HepG2 (cell line): ENCODE measurements around the gene CHRNA7. TPM values are rescaled to one million over a fixed set of nuclear protein-coding genes. Genes with fewer than 3 reads are reported as not detected.

Source experiments
- ATAC-seq: fragments of 200-7000 bp; cut with Tn5 transposase; 3 replicates; pipeline ENCODE4 v1.9.1; 2020; ENCODE audit warnings: mild to moderate bottlenecking, moderate library complexity
- BruUV-seq: library from RNA; stranded (reverse); fragments of 400-500 nt; replicated peaks from 2 replicates; lab custom pipeline; 2021; lab: Mats Ljungman, UMichigan
- CTCF ChIA-PET: fragments of 300-600 bp; formaldehyde crosslinking; extraction: SDS; loops from one replicate; lab custom pipeline; 2021; ENCODE audit warnings: low total read pairs, inconsistent platforms, low intra/inter-chr PET ratio; lab: Yijun Ruan, JAX
- POLR2A ChIA-PET: fragments of 350-600 bp; sonication (Branson Sonifier 250); formaldehyde crosslinking; loops from one replicate; lab custom pipeline; 2020; ENCODE audit warnings: antibody characterized with exemption, inconsistent platforms; lab: Yijun Ruan, JAX
- DNase-seq: peaks from one replicate; pipeline ENCODE4 v3.0.0-alpha.2; 2015; ENCODE audit warnings: low spot score
- FAIRE-seq: peaks from 3 replicates; lab custom pipeline; 2011; peaks lifted over from hg19 to GRCh38; lab: Jason Lieb, UNC
- H2AFZ ChIP-seq: one replicate; pipeline ENCODE4 v1.6.1; 2011; ENCODE audit warnings: low read length, inconsistent platforms
- H3K27ac ChIP-seq: fragments of 300-600 bp; 3 replicates; pipeline ENCODE4 v1.8.0; 2011; ENCODE audit warnings: mixed run types, mild to moderate bottlenecking, mixed read lengths, low read length, inconsistent platforms; ENCODE audit not compliant: insufficient read depth; ENCODE audit errors: extremely low read length
- H3K27me3 ChIP-seq, 2 experiments: fragments of 200-600 bp in 1 of 2; 2 replicates in 1 of 2; 3 replicates in 1 of 2; pipeline versions ENCODE4 v1.6.0 to v1.8.0; 2011; ENCODE audit warnings: low read length in 2 of 2, mild to moderate bottlenecking in 2 of 2, moderate library complexity in 2 of 2, inconsistent platforms in 1 of 2; ENCODE audit not compliant: insufficient read depth in 2 of 2, control insufficient read depth in 1 of 2
- H3K36me3 ChIP-seq, 2 experiments: fragments of 200-600 bp in 1 of 2; replicated peaks in 1 of 2; 2 replicates in 1 of 2; 3 replicates in 1 of 2; pipeline versions ENCODE4 v1.5.1 to v1.8.0; 2011; ENCODE audit warnings: low read length in 2 of 2, inconsistent platforms in 1 of 2; ENCODE audit not compliant: insufficient read depth in 2 of 2, control insufficient read depth in 1 of 2
- H3K4me1 ChIP-seq: 2 replicates; pipeline ENCODE4 v1.5.1; 2012; ENCODE audit warnings: low read length, inconsistent platforms; ENCODE audit not compliant: insufficient read depth
- H3K4me2 ChIP-seq: 2 replicates; pipeline ENCODE4 v1.6.0; 2011; ENCODE audit warnings: low read depth, low read length, inconsistent platforms
- H3K4me3 ChIP-seq, 3 experiments: fragments of 200-600 bp in 1 of 3; sonication (generic), shearing (Covaris generic) in 1 of 3; replicated peaks in 1 of 3; 2 replicates each; pipeline ENCODE4 v1.5.1; 2011 to 2016; ENCODE audit warnings: low read length in 3 of 3, inconsistent platforms in 2 of 3, low read depth in 2 of 3, mild to moderate bottlenecking in 2 of 3, control low read depth in 1 of 3, mixed read lengths in 1 of 3; ENCODE audit not compliant: insufficient read depth in 1 of 3
- H3K79me2 ChIP-seq: one replicate; pipeline ENCODE4 v1.6.1; 2011; ENCODE audit warnings: low read length, inconsistent platforms; ENCODE audit not compliant: insufficient read depth
- H3K9ac ChIP-seq: 2 replicates; pipeline ENCODE4 v1.6.0; 2011; ENCODE audit warnings: mild to moderate bottlenecking, low read depth, low read length, inconsistent platforms; ENCODE audit not compliant: insufficient read depth
- H3K9me3 ChIP-seq: 2 replicates; pipeline ENCODE4 v1.5.1; 2012; ENCODE audit warnings: mild to moderate bottlenecking, low read length
- H4K20me1 ChIP-seq: 2 replicates; pipeline ENCODE4 v1.6.0; 2011; ENCODE audit warnings: inconsistent platforms, mild to moderate bottlenecking, low read length, moderate library complexity; ENCODE audit not compliant: insufficient read depth
- AGO1 ChIP-seq: fragments of 200-400 bp; formaldehyde crosslinking; IDR thresholded peaks from 2 replicates; pipeline ENCODE4 v1.6.1; 2017; ENCODE audit warnings: mild to moderate bottlenecking, low read depth, low read length, moderate library complexity; ENCODE audit not compliant: poor library complexity, severe bottlenecking
- AGO2 ChIP-seq: fragments of 200-400 bp; formaldehyde crosslinking; optimal IDR thresholded peaks from 2 replicates; pipeline ENCODE3; 2017; ENCODE audit warnings: mild to moderate bottlenecking, low read depth, low read length, moderate library complexity
- DNMT1 ChIP-seq: sonication (generic); formaldehyde crosslinking; IDR thresholded peaks from 2 replicates; pipeline ENCODE4 v1.5.1; 2020; ENCODE audit warnings: mild to moderate bottlenecking, missing genetic modification reagents
- FOXK1 ChIP-seq: sonication (generic); formaldehyde crosslinking; IDR thresholded peaks from 2 replicates; pipeline ENCODE4 v1.4.0; 2020; ENCODE audit warnings: low read depth, missing genetic modification reagents, borderline replicate concordance
- HMGA1 ChIP-seq: sonication (generic); formaldehyde crosslinking; conservative IDR thresholded peaks from 2 replicates; pipeline ENCODE4 v1.4.0; 2020; ENCODE audit warnings: missing genetic modification reagents
- MXD4 ChIP-seq: IDR thresholded peaks from 2 replicates; pipeline ENCODE4 v1.6.1; 2016; ENCODE audit warnings: mild to moderate bottlenecking, missing biosample characterization, missing genetic modification reagents
- RAD51 ChIP-seq: fragments of 450-650 bp; IDR thresholded peaks from 2 replicates; pipeline ENCODE4 v1.6.1; 2016; ENCODE audit warnings: borderline replicate concordance
- TBX3 ChIP-seq: fragments of 450-650 bp; IDR thresholded peaks from 2 replicates; pipeline ENCODE4 v1.6.1; 2017; ENCODE audit warnings: antibody characterized with exemption, mild to moderate bottlenecking, inconsistent platforms, borderline replicate concordance
- ZNF577 ChIP-seq: sonication (generic); formaldehyde crosslinking; IDR thresholded peaks from 2 replicates; pipeline ENCODE4 v1.4.0; 2020; ENCODE audit warnings: mild to moderate bottlenecking, low read depth, missing genetic modification reagents, borderline replicate concordance
- ZNF609 ChIP-seq: sonication (generic); formaldehyde crosslinking; IDR thresholded peaks from 2 replicates; pipeline ENCODE4 v1.4.0; 2020; ENCODE audit warnings: mild to moderate bottlenecking, missing genetic modification reagents, borderline replicate concordance
- WGBS: methylation state at CpG from one replicate; pipeline ENCODE4 v1.1.6; 2017; ENCODE audit warnings: low lambda C conversion rate; 5-methylcytosine and 5-hydroxymethylcytosine counted together
- in situ Hi-C: cut with HindIII; loops from 2 replicates; pipeline ENCODE4 v1.10.0; 2017; ENCODE audit warnings: low pct_unique_long_range_greater_than_20kb; ENCODE audit not compliant: extremely low pct_ligation_motif_present
- intact Hi-C: fragments of 100-400 bp; cut with micrococcal nuclease; formaldehyde crosslinking; loops from one replicate; pipeline ENCODE4 v1.10.0; 2022; ENCODE audit not compliant: unreplicated experiment
- polyA plus RNA-seq, 8 experiments: library from polyadenylated mRNA; depleted of rRNA in 3 of 8; stranded (reverse) in 7 of 8; unstranded in 1 of 8; fragments of >200 nt; fragmentation: Illumina TruSeq in 4 of 8; extraction: Trizol in 4 of 8; gene quantifications; 2 replicates each; pipeline versions ENCODE4 v1.2.1 to v1.2.3, GENCODE V29; 2011 to 2016; ENCODE audit warnings: low read depth in 4 of 8, missing spikeins in 1 of 8, mixed read lengths in 1 of 8; ENCODE audit not compliant: insufficient read depth in 1 of 8
- total RNA-seq, 5 experiments: library from RNA; depleted of rRNA; stranded (reverse); fragments of >200 nt; fragmentation: Illumina TruSeq; extraction: Trizol; gene quantifications; 2 replicates each; pipeline ENCODE4 v1.2.3, GENCODE V29; 2016; ENCODE audit warnings: low read depth in 1 of 5
- TF ChIP-seq, protein P1 (sequence below): sonication (generic); formaldehyde crosslinking; IDR thresholded peaks from 2 replicates; pipeline ENCODE4 v1.4.0; 2020; ENCODE audit warnings: missing genetic modification reagents

CHRNA7 gene
- total and polyA plus RNA-seq, 2 of the 13 experiments (the other 11 are each of a cell fraction or from before 2014, with no cell fraction given): 1.3 to 1.4 TPM

DNA sequence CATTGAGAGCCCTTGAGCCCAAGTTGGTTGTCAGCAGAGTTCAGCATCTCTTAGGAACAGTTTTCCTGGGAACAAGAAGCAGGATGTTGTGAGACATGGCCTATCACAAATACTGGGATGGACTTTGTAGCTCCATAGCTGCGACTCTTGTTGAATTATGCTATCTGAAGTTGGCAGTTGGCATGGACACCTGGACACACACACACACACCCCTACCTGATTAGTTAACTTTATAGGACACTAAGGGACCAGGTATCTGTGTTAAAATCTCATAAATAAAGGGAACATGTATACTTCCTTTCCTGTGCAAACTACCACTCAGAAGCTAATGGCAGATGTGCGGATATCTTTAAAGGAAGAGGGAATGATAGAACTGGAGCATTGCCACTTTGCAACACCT lies 10.2 kb upstream of the CHRNA7 start:
- FAIRE-seq (no peak), ATAC-seq (no peak), DNase-seq (no peak)
- CTCF ChIA-PET: no interaction called here
- 48% methylated on average over 2 of the region's 2 CpGs for WGBS
- Histone ChIP-seq H3K9me3 (no peaks in the 10 kb centered on the region), H3K4me3 (no peak overlapping the region), H3K79me2 (no peaks in the 10 kb centered on the region), H3K27me3 (no peaks in the 10 kb centered on the region; a peak in 2 of 5 replicates), H4K20me1 (no peaks in the 10 kb centered on the region)
- in situ Hi-C loops: no loop called here
- POLR2A ChIA-PET: no interaction called here
- TF ChIP-seq AGO2 (no peak), AGO1 (no peak)
- TF ChIP-seq, protein P1, sequence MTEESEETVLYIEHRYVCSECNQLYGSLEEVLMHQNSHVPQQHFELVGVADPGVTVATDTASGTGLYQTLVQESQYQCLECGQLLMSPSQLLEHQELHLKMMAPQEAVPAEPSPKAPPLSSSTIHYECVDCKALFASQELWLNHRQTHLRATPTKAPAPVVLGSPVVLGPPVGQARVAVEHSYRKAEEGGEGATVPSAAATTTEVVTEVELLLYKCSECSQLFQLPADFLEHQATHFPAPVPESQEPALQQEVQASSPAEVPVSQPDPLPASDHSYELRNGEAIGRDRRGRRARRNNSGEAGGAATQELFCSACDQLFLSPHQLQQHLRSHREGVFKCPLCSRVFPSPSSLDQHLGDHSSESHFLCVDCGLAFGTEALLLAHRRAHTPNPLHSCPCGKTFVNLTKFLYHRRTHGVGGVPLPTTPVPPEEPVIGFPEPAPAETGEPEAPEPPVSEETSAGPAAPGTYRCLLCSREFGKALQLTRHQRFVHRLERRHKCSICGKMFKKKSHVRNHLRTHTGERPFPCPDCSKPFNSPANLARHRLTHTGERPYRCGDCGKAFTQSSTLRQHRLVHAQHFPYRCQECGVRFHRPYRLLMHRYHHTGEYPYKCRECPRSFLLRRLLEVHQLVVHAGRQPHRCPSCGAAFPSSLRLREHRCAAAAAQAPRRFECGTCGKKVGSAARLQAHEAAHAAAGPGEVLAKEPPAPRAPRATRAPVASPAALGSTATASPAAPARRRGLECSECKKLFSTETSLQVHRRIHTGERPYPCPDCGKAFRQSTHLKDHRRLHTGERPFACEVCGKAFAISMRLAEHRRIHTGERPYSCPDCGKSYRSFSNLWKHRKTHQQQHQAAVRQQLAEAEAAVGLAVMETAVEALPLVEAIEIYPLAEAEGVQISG (CRISPR knock-in tag): no peak
- TF ChIP-seq, all 625 proteins: peak for 0
- Histone ChIP-seq H3K36me3 (no peaks in the 10 kb centered on the region), H3K4me2 (no peak overlapping the region), H3K4me1 (no peaks in the 10 kb centered on the region), H3K27ac (no peak overlapping the region), H2AFZ (no peak overlapping the region), H3K9ac (no peak overlapping the region)
- no TSS peak for BruUV-seq
- intact Hi-C loops: no loop called here

DNA sequence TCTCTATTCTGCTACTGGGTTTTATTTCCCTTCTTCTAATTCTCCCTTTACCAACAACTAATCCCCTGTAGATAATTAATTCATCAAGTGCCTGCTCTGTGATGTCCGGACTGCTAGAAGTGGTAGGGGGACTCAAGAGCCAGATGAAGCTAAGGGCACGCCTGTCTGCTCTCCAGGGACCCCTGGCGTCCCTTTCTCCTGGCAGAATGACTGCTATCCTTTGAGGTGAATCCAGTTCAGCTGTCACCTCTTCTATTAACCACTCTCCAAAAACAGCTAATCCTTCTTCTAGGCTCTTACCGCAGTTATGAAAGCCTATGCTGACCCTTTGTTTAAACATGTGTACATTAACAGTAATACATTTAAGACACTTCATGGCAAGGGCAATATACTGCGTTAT lies 1.4 kb upstream of the CHRNA7 start:
- no TSS peak for BruUV-seq
- CTCF ChIA-PET: no interaction called here
- 4% methylated on average over 5 of the region's 5 CpGs for whole genome bisulfite sequencing
- no peak for TF ChIP-seq ZNF609 (CRISPR knock-in tag)
- TF ChIP-seq DNMT1: no peak
- TF ChIP-seq ZNF577 (CRISPR knock-in tag): no peak
- no peak for TF ChIP-seq FOXK1 (CRISPR knock-in tag)
- TF ChIP-seq MXD4 (CRISPR knock-in tag): no peak
- TF ChIP-seq HMGA1 (CRISPR knock-in tag): no peak
- no peak for TF ChIP-seq RAD51
- TF ChIP-seq TBX3: no peak

More for the DNA sequence above, 1.4 kb upstream of the CHRNA7 start:
- Histone ChIP-seq H3K4me3 (no peak overlapping the region), H3K36me3 (no peaks in the 10 kb centered on the region), H3K27me3 (peaks cover 0 to 36% of the 10 kb centered on the region in 2 experiments; a peak in 3 of 5 replicates), H3K27ac (no peak overlapping the region), H2AFZ (no peak overlapping the region), H3K9me3 (no peaks in the 10 kb centered on the region), H3K4me1 (peaks cover 11% of the 10 kb centered on the region), H3K4me2 (no peak overlapping the region), H4K20me1 (no peaks in the 10 kb centered on the region), H3K9ac (no peak overlapping the region), H3K79me2 (no peaks in the 10 kb centered on the region)
- no peak for FAIRE-seq
- in situ Hi-C loops: no loop called here
- no peak for ATAC-seq
- no peak for DNase-seq
- POLR2A ChIA-PET: no interaction called here
- intact Hi-C loops: no loop called here
